ENCODE results near the gene STRAP. TPM values are rescaled to one million over a fixed set of nuclear protein-coding genes. Genes with fewer than 3 reads are reported as not detected.

Gene STRAP
- total RNA-seq, 1 donor, result 69.5 TPM

GRCh38 chr12:15919418-15919817 is 37.2 kb downstream of the STRAP start:
- Histone ChIP-seq H3K79me2 (ENCODE audit: insufficient read depth, low read length) (peaks cover 51% of the 10 kb centered on the region), H3K9me3 (ENCODE audit: low read depth, low read length) (no peaks in the 10 kb centered on the region), H3K4me1 (ENCODE audit: insufficient read depth, low read length) (no peaks in the 10 kb centered on the region), H3K27ac (ENCODE audit: low read depth, low read length) (no peak overlapping the region), H4K20me1 (ENCODE audit: insufficient read depth, low read length) (no peaks in the 10 kb centered on the region), H2AFZ (ENCODE audit: low read length) (no peak overlapping the region), H3K4me2 (ENCODE audit: insufficient read depth, low read length) (no peak overlapping the region), H3K36me3 (ENCODE audit: insufficient read depth, low read length) (peaks cover 5% of the 10 kb centered on the region), H3K4me3 (ENCODE audit: insufficient read depth, low read length) (no peak overlapping the region), H3K27me3 (ENCODE audit: insufficient read depth, low read length) (no peaks in the 10 kb centered on the region)
- DNase-seq (ENCODE audit: insufficient read length, low spot score, missing footprints), result no peak
- no peak for TF ChIP-seq CTCF (IDR thresholded peaks at IDR 0.05; ENCODE audit: extremely low read depth, low read depth, low read length)

- H3K27me3 ChIP-seq (ENCODE audit: insufficient read depth, low read length), result no peaks in the 10 kb centered on the region
- no peak overlapping the region for H3K4me3 ChIP-seq (ENCODE audit: insufficient read depth, low read length)
- H4K20me1 ChIP-seq (ENCODE audit: insufficient read depth, low read length), result no peaks in the 10 kb centered on the region
- no peaks in the 10 kb centered on the region for H3K36me3 ChIP-seq (ENCODE audit: insufficient read depth, low read length)
- peaks cover 47% of the 10 kb centered on the region for H3K79me2 ChIP-seq (ENCODE audit: insufficient read depth, low read length)
- H3K4me1 ChIP-seq (ENCODE audit: insufficient read depth, low read length), result peaks cover 22% of the 10 kb centered on the region
- TF ChIP-seq CTCF (IDR thresholded peaks at IDR 0.05; ENCODE audit: extremely low read depth, low read depth, low read length), result no peak
- H2AFZ ChIP-seq (ENCODE audit: low read length), result no peak overlapping the region
- no peak overlapping the region for H3K27ac ChIP-seq (ENCODE audit: low read depth, low read length)
- no peak for DNase-seq (ENCODE audit: insufficient read length, low spot score, missing footprints)
- H3K4me2 ChIP-seq (ENCODE audit: insufficient read depth, low read length), result no peak overlapping the region
- H3K9me3 ChIP-seq (ENCODE audit: low read depth, low read length), result no peaks in the 10 kb centered on the region
Measured at GRCh38 chr12:15924956-15925355, 42.8 kb downstream of the STRAP start.

GRCh38 chr12:15928346-15928745 is 46.2 kb downstream of the STRAP start:
- no peaks in the 10 kb centered on the region for H3K36me3 ChIP-seq (ENCODE audit: insufficient read depth, low read length)
- peak overlapping the region; percentile 31 for H3K4me3 ChIP-seq (ENCODE audit: insufficient read depth, low read length)
- DNase-seq (ENCODE audit: insufficient read length, low spot score, missing footprints), result peak; percentile 82
- peak overlapping the region; percentile 66 for H3K4me2 ChIP-seq (ENCODE audit: insufficient read depth, low read length)
- H2AFZ ChIP-seq (ENCODE audit: low read length), result peak overlapping the region; percentile 8
- H3K79me2 ChIP-seq (ENCODE audit: insufficient read depth, low read length), result peaks cover 40% of the 10 kb centered on the region
- H3K4me1 ChIP-seq (ENCODE audit: insufficient read depth, low read length), result peaks cover 34% of the 10 kb centered on the region
- H3K27ac ChIP-seq (ENCODE audit: low read depth, low read length), result peak overlapping the region; percentile 79
- TF ChIP-seq CTCF (IDR thresholded peaks at IDR 0.05; ENCODE audit: extremely low read depth, low read depth, low read length), result no peak
- no peaks in the 10 kb centered on the region for H3K27me3 ChIP-seq (ENCODE audit: insufficient read depth, low read length)
- no peaks in the 10 kb centered on the region for H4K20me1 ChIP-seq (ENCODE audit: insufficient read depth, low read length)
- no peaks in the 10 kb centered on the region for H3K9me3 ChIP-seq (ENCODE audit: low read depth, low read length)

GRCh38 chr12:15928870-15929571 is 46.8 kb downstream of the STRAP start:
- Histone ChIP-seq H3K36me3 (ENCODE audit: insufficient read depth, low read length) (no peaks in the 10 kb centered on the region), H3K79me2 (ENCODE audit: insufficient read depth, low read length) (peaks cover 42% of the 10 kb centered on the region), H3K9me3 (ENCODE audit: low read depth, low read length) (no peaks in the 10 kb centered on the region), H3K4me1 (ENCODE audit: insufficient read depth, low read length) (peaks cover 40% of the 10 kb centered on the region), H3K4me3 (ENCODE audit: insufficient read depth, low read length) (no peak overlapping the region), H3K27ac (ENCODE audit: low read depth, low read length) (peak overlapping the region; percentile 79), H3K4me2 (ENCODE audit: insufficient read depth, low read length) (peak overlapping the region; percentile 66), H4K20me1 (ENCODE audit: insufficient read depth, low read length) (no peaks in the 10 kb centered on the region), H3K27me3 (ENCODE audit: insufficient read depth, low read length) (no peaks in the 10 kb centered on the region), H2AFZ (ENCODE audit: low read length) (peak overlapping the region; percentile 8)
- peak; percentile 62 for DNase-seq (ENCODE audit: insufficient read length, low spot score, missing footprints)
- no peak for TF ChIP-seq CTCF (IDR thresholded peaks at IDR 0.05; ENCODE audit: extremely low read depth, low read depth, low read length)
